HL-60/S4 (cell line): ENCODE measurements around the gene C3orf22.

Experiments
- in situ Hi-C: fragments of 300-500 bp; cut with MboI; formaldehyde crosslinking; loops from 2 replicates; pipeline ENCODE4 v1.14.3; 2022; ENCODE audit warnings: low sequenced_read_pairs

C3orf22 gene

GRCh38 chr3:126528800-126529541, 29.8 kb downstream of the C3orf22 start:
- in situ Hi-C loops = no loop called here

GRCh38 chr3:126528419-126528799, 30.3 kb downstream of the C3orf22 start:
- in situ Hi-C loops = no loop called here

GRCh38 chr3:126527455-126528211, 31.1 kb downstream of the C3orf22 start:
- in situ Hi-C loops = no loop called here

- in situ Hi-C loops = no loop called here
Measured at GRCh38 chr3:126527006-126527405, 31.7 kb downstream of the C3orf22 start.

DNA sequence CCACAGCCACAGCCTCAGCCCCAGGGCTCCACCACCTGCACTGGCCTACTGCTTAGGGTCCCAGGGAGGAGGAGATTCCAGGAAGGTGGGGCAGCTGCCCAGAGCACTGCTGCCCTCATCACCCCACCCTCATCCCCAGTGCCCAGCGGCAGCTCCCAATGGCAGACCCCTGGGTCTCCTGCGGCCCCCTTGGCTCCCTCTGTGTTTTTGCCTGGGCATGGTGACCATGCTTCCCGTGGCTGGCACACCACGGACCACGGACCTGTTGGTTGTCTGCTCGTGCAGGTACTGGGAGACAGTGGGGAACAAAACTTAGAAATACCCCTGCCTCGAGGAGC, 32.1 kb downstream of the C3orf22 start:
- in situ Hi-C loops = no loop called here

DNA sequence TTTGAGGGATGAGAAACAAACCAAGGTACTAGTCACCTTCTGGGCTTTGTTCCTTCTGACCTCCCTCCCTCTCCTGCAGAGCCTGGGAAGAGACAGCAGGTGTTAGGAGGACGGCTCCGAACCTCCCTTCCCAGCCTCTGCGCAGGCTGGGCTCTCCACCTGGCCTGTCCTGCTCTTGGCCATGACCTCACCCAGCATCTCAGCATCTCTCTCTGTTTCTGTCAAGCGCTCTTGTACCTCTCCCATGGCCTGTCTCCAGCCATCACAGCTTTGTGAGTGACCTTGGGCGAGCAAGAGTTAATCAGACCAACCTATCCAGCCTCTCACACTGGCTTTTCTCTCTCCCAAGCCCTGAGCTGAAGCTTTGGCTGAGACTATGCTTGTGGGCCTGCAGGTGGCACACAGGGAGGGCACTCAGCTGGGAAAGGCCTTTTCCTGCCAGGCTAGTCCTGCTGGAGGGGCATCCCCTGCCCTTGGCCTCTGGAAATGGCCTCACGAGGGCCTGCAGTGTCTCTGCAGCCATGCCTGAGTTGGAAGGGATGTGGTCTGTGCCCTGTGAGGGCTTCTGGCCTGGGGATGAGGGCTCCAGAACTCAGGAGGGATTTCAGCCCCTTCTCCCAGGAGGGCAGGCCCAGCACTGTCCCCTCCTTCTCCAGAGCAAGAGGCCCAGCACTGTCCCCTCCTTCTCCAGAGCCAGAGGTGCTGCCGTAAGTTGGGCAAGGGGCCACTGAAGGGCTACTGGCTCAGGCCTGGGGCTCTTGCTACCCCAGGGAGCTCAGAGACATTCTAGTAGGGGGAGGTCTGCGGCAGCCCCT, 32.7 kb downstream of the C3orf22 start:
- in situ Hi-C loops = no loop called here

- in situ Hi-C loops = no loop called here
Measured at GRCh38 chr3:126525091-126525852, 33.5 kb downstream of the C3orf22 start.

- in situ Hi-C loops = no loop called here
Measured at GRCh38 chr3:126524429-126524988, 34.2 kb downstream of the C3orf22 start.

- in situ Hi-C loops = no loop called here
Measured at GRCh38 chr3:126523745-126524428, 34.8 kb downstream of the C3orf22 start, which contains the start of gene CHST13. Gene CHST13 (plus strand): TSS chr3:126524155. CDS start chr3:126524333, 178 bp downstream.

GRCh38 chr3:126522363-126522788, 36.4 kb downstream of the C3orf22 start:
- in situ Hi-C loops = no loop called here

- in situ Hi-C loops = no loop called here
Measured at GRCh38 chr3:126521122-126521891, 37.4 kb downstream of the C3orf22 start.

DNA sequence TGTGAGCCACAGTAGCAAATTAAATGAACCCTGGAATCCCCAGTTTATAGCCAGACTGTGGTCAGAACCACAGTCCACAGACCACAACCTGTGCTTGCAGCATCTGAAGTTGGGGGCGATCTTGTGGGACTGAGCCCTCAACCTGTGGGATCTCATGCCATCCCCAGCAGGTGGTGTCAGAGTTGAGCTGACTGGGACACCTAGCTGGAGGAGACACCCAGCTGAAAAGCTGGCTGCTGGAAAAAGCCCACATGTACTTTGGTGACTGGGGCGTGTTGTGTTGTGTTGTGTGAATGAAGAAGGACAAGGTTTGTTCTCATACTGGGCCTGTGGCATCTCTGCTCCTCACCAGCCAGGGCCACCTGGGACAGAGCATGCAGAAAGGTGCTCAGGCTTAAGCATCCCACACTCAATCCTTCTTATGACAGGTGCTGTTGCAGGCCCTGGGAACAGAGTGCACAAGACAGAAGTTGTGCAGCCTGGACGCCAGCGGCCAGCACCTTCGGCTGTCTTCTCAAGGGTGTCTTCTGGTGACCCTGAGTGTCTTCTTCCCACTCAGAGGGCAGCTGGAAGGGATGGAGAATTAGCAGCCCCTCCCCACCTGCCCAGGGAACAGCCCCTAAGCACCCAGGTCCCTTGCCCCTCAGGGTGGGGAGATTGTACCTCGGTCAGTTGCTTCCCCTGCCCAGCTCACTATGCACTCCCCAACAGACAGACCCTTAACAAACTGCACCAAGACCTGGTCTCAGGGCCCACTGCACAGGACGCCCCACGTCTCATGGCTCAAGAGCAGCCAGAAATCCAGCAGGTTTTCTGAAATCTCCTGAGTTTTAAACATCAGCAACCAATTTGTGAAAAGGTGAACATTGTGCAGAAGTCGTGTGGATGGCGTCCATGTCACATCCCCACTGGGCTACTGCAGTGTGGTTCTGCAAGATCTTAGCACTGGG, 39.0 kb downstream of the C3orf22 start:
- in situ Hi-C loops = no loop called here

GRCh38 chr3:126518779-126519177, 40.0 kb downstream of the C3orf22 start:
- in situ Hi-C loops = no loop called here

DNA sequence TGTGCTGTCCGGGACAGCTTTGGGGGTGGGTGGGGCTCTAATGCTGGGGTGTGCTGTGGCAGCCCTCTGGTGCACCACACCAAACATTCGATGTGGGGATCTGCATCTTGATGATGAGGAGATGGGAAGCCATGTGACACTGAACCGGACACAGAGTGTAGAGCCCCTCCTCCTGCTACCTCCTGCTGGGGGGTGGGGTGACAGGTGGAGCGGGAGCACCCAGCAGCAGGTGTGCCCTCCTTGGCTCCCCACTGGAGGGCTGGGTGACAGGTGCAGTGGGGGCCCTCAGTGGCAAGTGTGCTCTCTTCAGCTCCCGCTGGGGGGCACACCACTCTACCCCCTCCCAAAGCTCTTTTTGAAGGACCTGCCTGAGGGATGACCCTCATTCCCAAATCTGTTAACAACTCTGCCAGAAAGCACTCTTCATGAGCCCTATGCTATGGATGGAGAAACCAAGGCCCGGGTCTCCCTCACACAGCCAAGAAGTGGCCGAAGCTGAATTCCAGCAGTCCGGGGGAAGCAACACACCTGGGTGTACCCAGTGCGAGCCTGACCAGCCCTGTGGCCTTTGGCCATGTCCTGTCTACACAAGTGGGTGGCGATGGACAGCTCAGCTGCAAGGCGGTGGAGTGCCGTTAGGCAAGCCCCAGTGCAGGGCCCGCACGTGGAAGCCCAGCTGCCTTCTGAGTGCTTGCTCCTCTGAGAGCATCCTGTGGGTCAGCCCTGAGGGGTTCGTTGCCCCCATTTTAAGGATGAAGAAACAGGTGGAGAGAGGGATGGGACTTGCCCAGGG, 40.5 kb downstream of the C3orf22 start:
- in situ Hi-C loops = no loop called here

DNA sequence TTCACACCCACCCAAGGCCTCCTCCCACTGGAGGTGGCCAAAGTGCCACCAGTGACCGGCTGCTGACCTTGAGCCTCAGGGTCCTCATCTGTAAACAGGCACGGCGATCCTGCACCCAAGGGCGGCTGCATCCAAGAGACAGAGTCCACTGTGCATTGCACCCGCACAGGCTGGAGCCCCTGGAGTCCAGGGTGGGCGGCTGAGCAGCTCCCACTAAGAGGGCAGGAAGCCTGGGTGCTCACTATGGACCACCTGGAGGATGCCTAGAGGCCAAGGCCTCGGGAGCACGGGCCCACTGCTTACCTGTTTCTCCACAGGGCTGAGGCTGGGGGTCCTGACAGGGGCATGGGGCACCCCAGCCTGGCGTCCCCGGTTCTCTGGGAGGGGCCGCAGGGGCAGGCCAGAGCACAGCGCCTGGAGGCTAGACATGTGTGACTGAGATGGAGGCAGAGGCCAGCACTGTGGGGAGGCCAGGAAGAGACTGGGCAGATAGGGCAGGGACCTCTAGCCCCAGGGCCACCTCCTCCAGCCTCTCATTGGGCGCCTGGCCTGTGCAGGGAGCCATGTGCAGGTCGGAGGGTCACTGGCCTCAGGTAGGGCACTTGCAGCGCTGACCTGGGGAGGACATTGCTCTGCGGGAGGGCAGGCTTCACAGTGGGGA, 41.3 kb downstream of the C3orf22 start, which contains the start of gene UROC1:
TSS of gene UROC1 (minus strand) at position 483 of the 661 bp plus-strand sequence. CDS start at position 429, 54 bp downstream.
- in situ Hi-C loops = no loop called here

- in situ Hi-C loops = no loop called here
Measured at GRCh38 chr3:126516936-126517290, 41.8 kb downstream of the C3orf22 start.
